ENCODE data around the gene ACTL6A.
"Not testable (repeated sequence)": the region's sequence is repeated elsewhere in the genome, so short reads cannot be mapped to it uniquely, and the experiment has no call there.

Gene ACTL6A

DNA sequence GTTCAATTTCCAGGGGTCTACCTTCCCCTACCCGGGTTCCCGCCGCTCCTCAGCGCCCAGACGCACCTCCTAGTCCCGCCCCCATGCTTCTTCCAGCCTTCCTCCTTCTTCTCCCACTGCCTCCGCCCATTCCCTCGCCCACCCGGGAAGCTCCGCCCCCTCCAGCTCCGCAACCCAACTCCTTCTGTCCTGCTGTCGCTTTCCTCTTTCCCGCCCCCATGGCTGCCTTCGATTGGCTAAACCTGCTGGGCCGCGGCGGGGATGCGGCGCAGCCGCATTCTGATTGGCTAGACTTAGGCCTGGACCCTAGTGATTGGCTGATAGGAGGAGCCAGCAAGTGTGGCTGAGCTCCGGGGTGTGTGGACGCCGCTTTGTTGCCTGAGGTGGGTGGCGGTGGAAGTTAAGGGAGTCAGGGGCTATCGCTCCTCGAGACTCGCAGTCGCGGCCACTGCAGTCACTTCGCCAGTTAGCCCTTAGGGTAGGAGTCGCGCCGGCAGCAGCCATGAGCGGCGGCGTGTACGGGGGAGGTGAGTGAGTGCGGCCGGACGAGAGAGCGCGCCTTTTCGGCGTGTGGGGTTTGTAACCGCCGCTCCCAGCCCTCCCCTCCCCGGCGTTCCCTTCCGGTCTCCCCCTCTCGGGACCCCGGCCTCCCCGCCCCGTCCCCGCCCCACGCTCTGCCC, at the start of gene ACTL6A:
TSS of gene ACTL6A (plus strand) at position 336 of the 680 bp plus-strand sequence. CDS start at position 503, 167 bp downstream.
- DNase-seq, result peak; percentile 99

DNA sequence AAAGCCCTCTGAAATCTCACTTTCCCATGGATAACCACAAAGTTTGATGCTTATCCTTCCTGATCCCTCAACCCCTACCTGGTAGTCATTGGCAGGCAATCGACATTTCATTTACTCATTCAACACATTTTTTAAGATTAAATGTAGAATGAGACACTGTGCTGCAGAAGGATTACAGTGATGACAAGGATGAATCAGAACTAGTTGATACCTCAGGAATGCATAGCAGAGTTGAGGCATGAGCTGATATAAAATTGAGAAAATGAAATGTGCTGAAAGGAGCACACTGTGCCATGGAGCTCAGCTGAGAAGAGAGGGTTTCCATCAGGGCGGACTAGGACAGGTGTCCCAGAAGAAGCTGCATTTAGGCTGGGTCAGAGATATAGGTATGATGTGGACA, 48.9 kb upstream of the ACTL6A start:
- no peak for DNase-seq

DNA sequence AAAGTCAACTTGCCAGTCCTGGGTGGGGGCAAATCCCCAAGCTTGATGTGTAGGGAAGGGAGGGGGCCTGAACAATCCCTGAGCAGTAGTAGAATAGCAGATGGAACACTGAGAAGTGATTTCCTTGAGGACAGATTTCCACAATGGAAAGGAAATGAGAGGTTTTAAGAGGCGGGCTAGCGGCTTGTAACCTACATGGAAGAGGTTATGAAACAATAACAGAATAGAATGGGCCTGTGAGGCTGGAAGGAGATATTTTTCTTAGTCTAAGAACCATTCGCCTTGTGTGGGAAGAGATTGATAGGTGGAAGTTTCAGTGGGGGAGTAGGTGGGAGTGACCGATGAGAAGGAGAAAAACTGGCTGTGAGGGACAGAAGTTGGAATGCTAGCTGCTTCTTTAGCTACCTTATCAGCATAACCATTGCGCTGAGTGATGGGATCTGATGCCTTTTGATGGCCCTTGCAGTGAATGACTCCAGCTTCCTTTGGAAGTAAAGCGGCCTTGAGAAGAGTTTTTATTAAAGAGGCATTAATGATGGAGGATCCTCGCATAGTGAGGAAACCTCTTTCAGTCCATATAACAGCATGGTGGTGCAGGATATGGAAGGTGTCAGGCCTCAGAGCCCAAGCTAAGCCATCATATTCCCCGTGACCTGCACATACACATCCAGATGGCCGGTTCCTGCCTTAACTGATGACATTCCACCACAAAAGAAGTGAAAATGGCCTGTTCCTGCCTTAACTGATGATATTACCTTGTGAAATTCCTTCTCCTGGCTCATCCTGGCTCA, 46.1 kb upstream of the ACTL6A start:
- not testable (repeated sequence) for DNase-seq

DNA sequence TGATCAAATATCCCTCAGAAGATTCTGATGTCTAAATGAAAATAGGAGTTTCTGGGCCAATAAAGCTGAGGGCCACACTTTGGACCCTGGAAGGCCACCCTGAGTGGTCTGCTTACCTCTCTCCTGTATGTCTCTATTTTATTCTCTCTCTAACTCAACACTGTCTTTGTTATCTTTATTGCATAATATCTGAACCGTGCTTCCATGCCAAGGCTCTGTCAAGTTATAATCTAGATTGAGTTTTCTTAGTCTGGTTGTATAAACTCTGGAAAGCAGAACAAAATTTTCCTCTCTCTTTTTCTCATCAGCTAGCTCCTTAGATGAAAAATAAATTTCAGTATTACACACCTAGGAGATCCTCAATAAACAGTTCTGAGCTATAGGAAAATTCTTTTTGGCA, 36.2 kb upstream of the ACTL6A start:
- DNase-seq, result no peak

DNA sequence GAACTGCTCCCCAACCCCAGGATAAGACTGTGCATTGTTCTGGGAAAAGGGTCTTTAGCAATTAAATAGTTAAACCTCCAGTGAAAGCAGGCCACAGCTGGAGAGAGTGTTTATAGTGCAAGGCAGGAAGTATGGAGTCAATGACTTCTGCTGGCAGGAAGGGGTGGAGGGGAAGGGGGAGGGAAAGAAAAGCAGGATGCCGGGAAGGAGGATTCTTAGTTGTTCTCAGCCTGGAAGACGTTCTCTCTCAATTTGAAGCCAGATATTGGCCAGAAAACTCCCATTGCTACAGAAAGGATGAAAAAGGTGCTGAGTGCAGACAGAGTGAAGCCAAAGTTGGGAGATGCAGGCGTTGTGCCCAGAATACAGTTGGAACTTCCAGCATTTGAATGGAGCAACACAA, 35.7 kb upstream of the ACTL6A start:
- DNase-seq, result no peak

DNA sequence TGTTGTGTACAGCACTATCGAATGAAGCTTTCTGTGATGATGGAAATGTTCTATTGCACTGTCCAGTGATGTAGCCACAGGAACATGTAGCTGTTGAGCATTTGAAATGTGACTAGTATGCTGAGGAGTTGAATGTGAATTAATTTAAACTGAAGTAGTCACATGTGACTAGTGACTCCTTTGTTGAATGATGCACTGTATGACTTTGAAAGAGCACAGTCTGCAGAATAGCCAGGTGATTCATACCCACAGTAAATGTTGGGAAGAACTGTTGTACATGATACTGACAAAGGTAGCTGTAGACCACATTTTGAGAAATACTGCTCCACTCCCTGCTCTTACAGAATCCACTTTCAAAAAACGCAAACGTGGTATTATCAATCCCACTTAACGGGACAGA, 34.0 kb upstream of the ACTL6A start:
- DNase-seq, result no peak

DNA sequence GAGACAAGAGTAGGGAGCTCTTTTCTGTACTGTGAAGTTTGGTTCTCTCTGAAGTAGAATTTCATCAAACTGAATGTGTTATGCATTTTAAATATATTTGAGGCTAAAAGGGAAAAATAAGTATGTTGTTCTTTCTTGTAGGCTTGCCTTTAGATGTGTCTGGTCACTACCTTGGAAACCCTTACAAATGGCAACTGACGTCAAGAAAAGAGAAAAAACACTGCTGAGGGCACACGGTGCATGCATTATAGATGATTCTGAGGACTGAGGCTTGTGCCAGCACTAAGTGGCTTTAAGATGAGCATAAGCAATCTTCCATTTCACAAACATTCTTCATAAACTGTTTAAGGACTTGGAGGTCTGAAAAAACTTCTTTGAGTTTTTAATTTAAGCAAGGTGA, 31.1 kb upstream of the ACTL6A start:
- no peak for DNase-seq

DNA sequence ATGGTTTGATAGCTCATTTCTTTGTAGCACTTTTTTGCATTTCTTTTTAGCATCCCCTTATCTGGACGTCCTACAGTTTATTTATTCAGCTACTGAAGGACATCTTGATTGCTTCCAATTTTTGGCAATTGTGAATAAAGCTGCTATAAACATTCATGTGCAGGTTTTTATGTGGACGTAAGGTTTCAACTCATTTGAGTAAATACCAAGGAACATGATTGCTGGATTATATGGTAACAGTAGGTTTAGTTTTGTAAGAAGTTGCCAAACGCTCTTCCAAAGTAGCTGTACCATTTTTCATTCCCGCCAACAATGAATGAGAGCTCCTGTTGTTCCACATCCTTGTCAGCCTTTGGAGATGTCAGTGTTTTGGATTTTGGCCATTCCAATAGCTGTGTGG, 29.5 kb upstream of the ACTL6A start:
- DNase-seq, result no peak

DNA sequence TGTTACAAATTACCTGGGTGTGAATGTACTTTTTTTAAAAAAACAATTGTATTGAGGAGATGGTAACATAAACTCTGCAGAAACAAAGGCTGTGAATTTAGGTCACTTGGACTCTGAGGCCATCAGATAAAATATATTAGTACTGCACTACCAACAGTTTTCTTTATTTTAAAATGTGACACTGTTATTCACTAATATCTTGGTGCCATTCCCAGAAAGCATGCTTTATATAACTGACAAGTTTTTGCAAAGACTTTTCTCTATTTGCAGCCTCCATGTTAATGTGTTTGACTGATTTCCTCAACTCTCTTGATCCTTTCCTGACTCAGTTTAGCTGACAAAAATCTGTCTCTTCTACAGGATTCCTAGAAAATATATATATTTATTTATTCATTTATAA, 26.5 kb upstream of the ACTL6A start:
- no peak for DNase-seq

DNA sequence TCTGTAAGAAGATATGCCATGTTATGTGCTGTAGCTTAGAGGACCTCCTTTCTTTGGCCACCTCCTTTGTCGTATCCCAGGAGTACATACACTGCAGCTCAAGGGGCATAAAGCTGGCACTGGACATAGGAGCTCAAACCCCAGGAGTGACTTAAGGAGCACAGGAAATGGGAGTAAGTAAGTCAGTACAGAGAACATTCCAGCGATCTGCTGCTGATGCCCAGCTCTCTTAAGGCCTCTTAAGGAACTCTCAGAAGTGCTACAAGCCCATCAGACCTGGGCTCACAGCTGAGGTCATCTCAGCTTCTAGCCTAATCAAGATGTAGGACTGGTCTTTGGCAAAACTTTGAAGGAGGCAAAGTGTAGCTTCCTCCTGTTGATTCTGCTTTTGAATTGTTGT, 21.6 kb upstream of the ACTL6A start:
- DNase-seq, result no peak

DNA sequence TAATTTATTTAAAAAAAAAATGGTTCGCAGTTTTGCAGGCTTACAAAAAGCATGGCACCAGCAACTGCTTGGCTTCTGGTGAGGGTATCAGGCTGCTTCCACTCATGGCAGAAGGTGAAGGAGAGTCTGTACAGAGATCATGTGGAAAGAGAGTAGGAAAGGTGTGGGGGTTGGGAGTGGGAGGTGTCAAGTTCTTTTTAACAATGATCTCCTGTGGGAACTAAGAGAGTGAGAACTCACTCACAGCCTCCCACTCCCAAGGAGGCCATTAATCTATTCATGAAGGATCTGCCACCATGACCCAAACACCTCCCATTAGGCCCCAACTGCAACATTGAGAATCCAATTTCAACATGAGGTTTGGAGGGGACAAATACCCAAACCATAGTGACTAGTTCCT, 21.1 kb upstream of the ACTL6A start:
- DNase-seq, result no peak

DNA sequence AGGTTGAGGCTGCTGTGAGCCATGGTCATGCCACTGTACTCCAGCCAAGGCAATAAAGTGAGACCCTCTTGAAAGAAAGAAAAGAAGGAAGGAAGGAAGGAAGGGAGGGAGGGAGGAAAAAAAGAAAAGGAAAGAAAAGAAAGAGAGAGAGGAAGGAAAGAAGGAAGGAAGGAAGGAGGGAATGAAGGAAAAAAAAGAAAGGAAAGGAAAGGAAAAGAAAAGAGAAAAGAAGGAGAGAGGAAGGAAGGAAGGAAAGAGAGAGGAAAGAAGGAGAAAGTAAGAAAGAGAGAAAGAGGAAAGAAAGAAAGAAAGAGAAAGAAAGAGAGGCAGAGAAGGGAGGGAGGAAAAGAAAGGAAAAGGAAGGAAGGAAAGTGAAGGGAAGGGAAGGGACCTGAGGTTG, 20.4 kb upstream of the ACTL6A start:
- DNase-seq, result no peak

DNA sequence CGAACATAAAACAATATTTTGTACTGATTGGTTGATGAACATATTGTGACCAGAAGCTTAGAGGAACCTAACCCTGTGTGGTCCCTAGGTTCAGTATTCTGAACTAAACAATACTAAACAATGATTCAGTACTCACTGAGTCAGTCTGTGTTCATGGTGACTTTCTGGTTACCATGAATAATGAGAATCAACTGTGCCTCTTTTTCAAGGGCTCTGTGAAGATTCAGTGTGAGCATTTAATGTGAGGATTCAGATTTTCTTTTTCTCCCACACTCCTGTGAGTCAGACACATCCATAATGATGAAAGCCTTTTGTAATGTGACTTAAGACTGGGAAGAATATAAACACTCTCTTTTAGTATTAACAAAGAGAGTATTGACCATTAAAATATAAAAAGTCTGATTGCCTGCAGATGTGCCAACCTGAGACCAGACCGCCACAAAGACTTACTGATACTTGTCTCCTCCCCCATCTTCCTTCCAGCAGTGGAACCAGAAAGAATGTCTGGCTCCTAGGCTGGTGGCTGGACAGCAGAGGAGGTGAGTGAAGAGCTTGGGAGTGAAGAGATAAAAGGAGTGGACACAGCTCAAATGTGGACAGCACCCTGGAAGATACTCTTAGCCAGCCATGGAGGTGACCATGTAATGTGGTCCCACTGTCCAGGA, 17.6 kb upstream of the ACTL6A start:
- DNase-seq, result no peak

DNA sequence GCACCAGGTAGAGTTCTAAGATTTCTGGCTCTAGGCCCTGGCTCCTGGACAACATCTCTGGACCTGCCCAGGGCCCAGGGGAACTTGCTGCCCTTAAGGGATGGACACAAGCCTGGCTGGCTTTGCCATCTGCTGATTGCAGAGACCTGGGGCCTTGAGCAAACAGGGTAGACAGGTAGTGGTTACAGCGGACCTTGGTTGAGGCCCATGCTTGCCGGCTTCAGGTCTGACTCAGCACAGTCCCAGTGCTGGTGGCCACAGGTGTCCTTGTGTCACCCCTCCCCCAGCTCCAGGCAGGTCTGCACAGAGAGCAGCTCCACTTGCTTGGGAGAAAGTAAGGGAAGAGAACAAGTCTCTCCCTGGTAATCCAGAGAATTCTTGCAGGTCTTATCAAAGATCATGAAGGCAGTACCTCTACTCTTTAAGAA, 15.9 kb upstream of the ACTL6A start:
- no peak for DNase-seq

DNA sequence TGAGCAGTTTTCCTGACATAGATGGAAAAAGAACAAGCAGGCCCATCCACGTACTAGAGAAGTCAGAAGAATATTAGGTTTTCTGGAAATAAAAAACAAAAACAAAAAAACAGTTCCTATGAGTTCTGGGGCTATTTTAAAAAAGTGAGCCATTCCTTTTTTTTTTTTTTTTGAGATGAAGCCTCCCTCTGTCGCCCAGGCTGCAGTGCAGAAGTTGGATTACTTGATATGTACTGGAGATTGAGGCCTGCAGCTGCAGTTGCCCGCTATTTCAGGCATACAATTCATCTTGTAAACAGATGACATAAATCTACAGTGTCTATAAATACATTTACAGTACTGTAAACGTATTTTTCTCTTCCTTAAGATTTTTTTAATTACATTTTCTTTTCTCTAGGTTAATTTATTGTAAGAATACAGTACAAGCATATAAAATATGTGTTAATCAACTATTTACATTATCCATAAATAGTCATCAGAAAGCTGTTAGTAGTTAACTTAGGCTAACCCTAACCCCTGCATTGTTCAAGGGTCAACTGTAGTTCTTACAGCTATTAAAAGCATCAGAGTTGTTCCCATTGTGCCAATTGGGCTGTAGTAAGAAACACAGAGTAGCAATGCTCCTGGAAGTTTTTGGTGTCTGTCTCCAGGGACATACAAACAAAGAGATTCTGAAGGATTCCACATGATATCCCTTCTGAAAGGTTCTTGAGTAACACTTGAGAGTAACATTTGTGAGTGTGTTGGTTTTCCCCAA, 11.2 kb upstream of the ACTL6A start:
- no peak for DNase-seq

DNA sequence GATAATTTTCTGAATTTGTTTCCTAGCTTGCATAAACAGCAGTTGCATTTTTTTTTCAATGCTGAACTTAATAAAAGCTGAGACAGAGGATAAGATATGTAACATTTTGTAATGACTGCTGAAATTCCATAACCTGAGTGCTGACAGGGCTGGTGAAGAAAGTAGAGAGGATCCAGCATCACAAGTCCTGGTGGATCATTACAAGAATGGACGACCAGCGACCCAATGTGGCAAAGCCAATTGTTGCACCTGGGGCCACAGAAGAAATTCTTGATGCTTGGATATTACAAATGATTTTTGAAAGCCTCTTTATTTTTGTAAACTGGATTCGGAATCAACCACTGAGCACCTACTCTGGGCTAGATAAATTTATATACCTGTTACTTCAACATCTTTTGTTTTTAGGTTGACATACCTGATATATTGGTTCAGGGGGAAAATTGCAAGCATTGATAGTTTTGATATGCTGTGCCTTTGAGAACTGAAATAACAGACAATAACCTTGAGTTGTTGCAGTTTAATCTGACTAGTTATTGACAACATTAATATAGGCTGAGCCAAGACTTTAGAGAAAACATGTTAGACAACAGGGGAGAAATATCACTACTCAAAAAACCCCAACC, 3.9 kb upstream of the ACTL6A start:
- DNase-seq, result peak; percentile 54

DNA sequence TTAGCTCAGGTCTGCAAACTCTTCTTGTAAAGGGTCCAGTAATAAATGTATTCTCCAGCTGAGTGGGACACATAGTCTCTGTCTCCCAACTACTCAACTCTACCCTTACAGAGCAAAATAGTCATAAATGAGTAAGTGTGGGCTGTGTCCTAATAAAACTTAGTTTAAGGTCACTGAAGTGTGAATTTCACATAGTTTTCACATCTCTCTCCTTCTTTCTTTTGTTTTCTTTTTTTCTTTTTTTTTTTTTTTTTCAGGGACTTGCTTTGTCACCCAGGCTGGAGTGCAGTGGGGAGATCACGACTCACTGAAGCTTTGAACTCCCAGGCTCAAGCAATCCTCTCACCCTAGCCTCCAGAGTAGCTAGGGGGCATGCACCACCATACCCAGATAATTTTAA, 1.9 kb upstream of the ACTL6A start:
- no peak for DNase-seq

DNA sequence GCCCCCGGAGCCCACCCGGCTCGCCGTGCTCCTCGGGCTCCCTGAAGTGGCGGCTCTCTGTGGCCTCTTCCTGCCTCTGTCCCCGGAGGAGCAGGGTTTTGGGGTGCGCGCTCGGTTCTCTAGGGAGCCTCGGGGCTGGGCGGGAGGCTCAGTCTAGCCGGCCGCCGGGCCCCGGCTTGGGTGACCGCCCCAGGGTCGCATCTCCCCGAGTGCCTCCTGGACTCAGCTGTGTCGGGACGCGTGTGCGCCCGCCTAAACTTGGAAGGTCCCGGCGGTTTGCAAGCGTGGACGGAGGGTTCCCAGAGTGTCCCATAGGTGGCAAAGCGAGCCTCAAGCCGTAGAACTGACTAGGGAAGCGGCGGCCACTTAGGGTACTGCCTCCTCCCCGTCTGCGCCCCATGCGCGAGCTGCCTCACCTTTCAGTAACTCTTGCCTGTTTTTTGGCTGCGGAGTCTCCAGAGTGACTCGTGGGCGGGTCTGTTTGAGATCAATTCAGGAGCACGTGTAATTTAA, 601 bp downstream of the ACTL6A start:
- DNase-seq, result peak; percentile 66

DNA sequence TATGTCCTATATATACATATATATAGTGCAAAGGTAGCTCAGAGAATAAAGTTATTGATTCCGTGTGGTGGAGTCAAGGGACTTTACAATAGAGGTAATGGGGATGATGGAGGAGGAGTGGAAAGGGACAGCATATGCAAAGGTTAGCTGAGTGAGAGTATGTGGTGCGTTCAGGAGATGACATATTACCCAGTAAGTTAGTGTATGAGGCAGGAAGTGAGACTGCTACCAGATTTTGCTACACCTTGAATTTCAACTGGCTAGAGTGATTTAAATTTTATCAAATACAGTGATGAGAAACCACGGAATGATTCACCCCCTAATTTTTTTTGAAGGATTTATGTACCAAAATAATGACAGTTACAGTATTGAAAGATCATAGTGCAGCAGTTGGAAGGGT, 2.8 kb downstream of the ACTL6A start:
- no peak for DNase-seq

DNA sequence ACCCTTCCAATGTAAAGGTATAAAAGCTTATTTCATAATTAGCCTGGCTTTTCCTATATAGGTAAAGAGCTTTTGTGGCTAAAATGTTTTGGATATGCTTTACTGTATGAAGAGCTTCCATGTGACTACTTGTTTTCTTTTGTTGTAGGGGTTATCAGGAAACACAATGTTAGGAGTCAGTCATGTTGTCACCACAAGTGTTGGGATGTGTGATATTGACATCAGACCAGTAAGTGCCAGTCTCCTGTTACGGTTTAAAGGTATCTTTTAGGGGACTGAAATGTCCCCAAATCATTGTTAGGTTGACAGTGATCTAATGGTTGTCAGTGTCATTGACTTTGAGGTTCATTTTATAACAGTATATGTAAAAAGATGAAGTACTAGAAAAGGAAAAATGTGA, 18.3 kb downstream of the ACTL6A start:
- no peak for DNase-seq

DNA sequence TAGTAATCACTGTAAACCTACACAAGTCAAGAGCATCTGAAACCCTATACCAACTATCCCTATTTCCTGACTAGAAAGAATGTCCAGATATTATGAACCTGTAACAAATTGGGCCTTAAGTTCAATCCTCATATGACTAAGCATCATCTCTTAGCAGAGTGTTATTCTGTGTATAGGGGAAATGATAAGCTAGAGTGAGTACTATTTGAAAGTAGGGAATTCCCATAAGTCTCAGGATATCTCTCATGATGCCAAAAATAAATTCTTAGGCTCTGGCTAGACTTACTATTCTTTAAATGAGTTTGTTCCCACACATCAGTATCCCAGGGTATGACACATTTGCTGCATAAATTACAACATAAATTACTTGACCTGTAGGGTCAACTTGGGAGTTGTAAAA, 26.4 kb downstream of the ACTL6A start:
- no peak for DNase-seq

DNA sequence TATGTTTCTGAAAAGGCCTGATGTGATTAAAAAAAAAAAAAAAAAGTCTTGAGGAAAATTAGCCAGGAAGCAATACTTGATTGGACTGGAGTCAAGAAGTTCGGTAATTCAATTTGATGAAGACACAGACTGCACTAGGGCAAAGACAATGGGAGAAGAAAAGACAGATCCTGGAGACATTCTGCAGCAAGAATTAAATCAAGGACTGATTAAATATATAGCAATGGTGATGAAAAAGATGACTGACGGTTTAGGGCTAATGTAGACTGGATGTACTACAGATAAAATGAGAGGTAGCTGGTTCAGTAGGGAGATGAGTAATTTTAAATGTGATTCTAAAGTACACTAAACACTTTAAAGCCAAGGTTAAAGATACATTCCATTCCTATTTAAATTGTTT, 27.9 kb downstream of the ACTL6A start:
- DNase-seq, result no peak

DNA sequence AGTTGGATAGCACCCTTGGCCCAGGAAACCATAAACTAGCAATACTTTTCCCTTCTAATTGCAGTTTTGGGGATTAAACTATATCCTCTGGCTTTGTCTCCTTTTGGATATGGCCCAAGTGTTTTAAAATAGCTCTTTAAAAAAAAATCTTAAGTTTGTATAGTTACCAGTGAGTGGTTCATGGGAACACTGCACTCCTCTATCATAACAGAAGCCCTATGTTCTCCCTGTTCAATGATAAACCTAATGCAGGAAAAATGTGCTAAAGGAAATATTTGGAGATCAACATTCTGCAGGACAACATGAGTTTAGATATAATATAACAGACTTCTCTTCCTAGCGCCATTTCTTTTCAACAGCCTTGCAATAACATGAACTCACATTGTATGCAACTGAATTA, 28.6 kb downstream of the ACTL6A start:
- no peak for DNase-seq

Measured in CD4-positive, alpha-beta T cell treated with Interleukin-10 for 1 hour (primary cell).